Spinal cord (tissue), 10 donors: ENCODE results near the gene CREB5. TPM values are rescaled to one million over a fixed set of nuclear protein-coding genes. Genes with fewer than 3 reads are reported as not detected.

ENCODE experiments used
- DNase-seq, 6 donors: peaks; one replicate each; pipeline versions ENCODE4 v3.0.0 to v3.0.0-alpha.2; 2013 to 2015; ENCODE audit warnings: low spot score in 6 of 6, low read depth in 4 of 6
- H3K27ac ChIP-seq: one replicate; pipeline ENCODE4 v1.5.1; 2013; ENCODE audit warnings: low read depth, low read length, control low read depth
- H3K27me3 ChIP-seq: one replicate; pipeline ENCODE4 v1.6.1; 2013; ENCODE audit warnings: low read length; ENCODE audit not compliant: control insufficient read depth, insufficient read depth
- H3K36me3 ChIP-seq: one replicate; pipeline ENCODE4 v1.6.1; 2013; ENCODE audit warnings: low read length; ENCODE audit not compliant: control insufficient read depth, insufficient read depth
- H3K4me1 ChIP-seq: one replicate; pipeline ENCODE4 v1.6.1; 2013; ENCODE audit warnings: low read length; ENCODE audit not compliant: control insufficient read depth, insufficient read depth
- H3K4me3 ChIP-seq: one replicate; pipeline ENCODE4 v1.5.1; 2013; ENCODE audit warnings: low read depth, low read length, control low read depth
- H3K9me3 ChIP-seq: one replicate; pipeline ENCODE4 v1.6.1; 2013; ENCODE audit warnings: low read length; ENCODE audit not compliant: control insufficient read depth, insufficient read depth
- WGBS: methylation state at CpG from one replicate; pipeline ENCODE4 v1.1.5; 2013; ENCODE audit warnings: missing lambda C conversion rate; ENCODE audit not compliant: insufficient coverage; 5-methylcytosine and 5-hydroxymethylcytosine counted together
- polyA plus RNA-seq, 2 donors: library from polyadenylated mRNA; unstranded; fragments of 120-200 nt; gene quantifications; one replicate each; pipeline ENCODE4 v1.2.1, GENCODE V29; 2013; ENCODE audit not compliant: insufficient read length in 2 of 2
- total RNA-seq, 2 donors: library from RNA; depleted of rRNA in 1 of 2; stranded (reverse); fragments of 120-200 nt in 1 of 2; fragments of >200 nt in 1 of 2; gene quantifications; one replicate each; pipeline versions ENCODE4 v1.2.3 to v1.2.4, GENCODE V29; 2013 to 2014
- donor health status: healthy.

Gene CREB5
- total and polyA plus RNA-seq, 4 donors, result 15.3 to 34.3 (median 17.0) TPM

DNA sequence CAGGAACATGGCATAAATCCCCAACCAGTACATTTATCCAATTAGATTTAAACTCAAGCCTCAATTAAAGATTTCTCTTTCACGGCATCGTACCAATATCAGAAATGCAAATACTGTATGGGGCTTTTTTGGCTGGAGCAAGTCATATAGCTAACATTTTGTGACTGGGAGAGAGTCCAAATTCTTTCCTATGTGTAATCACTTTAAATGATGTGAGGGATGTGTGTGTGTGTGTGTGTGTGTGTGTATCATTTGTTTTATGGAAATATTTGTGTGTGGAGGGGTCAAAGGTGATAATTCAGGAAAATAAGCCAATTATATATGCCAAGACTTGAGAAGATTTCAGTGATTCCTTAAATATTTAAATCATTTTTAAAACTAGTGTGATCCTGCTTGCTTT is 349.2 kb downstream of the CREB5 start:
- Histone ChIP-seq H3K9me3 (no peaks in the 10 kb centered on the region), H3K27me3 (no peaks in the 10 kb centered on the region), H3K36me3 (no peaks in the 10 kb centered on the region), H3K4me1 (no peaks in the 10 kb centered on the region), H3K4me3 (no peak overlapping the region), H3K27ac (no peak overlapping the region)
- WGBS, result 100% methylated on average over 1 of the region's 2 CpGs
- DNase-seq, result peak in 2 of 6 donors; percentile 24 to 70

- no CpG with 5 or more reads among the region's 1 CpG for WGBS
- Histone ChIP-seq H3K36me3 (no peaks in the 10 kb centered on the region), H3K9me3 (no peaks in the 10 kb centered on the region), H3K27ac (no peak overlapping the region), H3K27me3 (no peaks in the 10 kb centered on the region), H3K4me1 (no peaks in the 10 kb centered on the region), H3K4me3 (no peak overlapping the region)
- DNase-seq, result no peak
These were observed 350.3 kb downstream of the CREB5 start for GRCh38 chr7:28762651-28763050.

DNA sequence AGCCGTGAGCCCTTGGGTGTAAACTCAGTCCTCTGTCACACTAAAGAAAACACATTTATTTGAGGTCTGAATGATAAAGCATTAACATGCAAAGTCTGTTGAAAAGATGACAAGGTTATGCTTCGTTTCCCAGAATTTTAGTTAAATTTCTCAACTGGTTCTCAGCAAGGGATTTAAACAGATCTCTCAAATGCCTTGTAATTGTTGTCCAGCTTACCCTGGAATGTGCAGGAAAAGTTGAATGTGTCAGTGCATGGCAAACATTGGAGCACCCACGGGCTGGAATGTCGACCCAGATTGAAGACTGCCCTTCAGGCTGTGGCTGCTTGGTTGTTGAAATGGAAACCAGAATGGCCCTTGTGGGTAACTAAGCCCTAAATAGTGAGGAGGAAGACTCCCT is 354.0 kb downstream of the CREB5 start:
- Histone ChIP-seq H3K36me3 (no peaks in the 10 kb centered on the region), H3K27me3 (no peaks in the 10 kb centered on the region), H3K4me3 (no peak overlapping the region), H3K4me1 (no peaks in the 10 kb centered on the region), H3K27ac (no peak overlapping the region), H3K9me3 (no peaks in the 10 kb centered on the region)
- DNase-seq, result no peak
- 90% methylated on average over 3 of the region's 4 CpGs for WGBS

GRCh38 chr7:28767356-28767755 is 355.0 kb downstream of the CREB5 start:
- H3K27me3 ChIP-seq, result no peaks in the 10 kb centered on the region
- H3K27ac ChIP-seq, result no peak overlapping the region
- peaks cover 5% of the 10 kb centered on the region for H3K4me1 ChIP-seq
- WGBS, result 89% methylated on average over 2 of the region's 3 CpGs
- H3K9me3 ChIP-seq, result no peaks in the 10 kb centered on the region
- DNase-seq, result no peak
- no peaks in the 10 kb centered on the region for H3K36me3 ChIP-seq
- H3K4me3 ChIP-seq, result no peak overlapping the region

DNA sequence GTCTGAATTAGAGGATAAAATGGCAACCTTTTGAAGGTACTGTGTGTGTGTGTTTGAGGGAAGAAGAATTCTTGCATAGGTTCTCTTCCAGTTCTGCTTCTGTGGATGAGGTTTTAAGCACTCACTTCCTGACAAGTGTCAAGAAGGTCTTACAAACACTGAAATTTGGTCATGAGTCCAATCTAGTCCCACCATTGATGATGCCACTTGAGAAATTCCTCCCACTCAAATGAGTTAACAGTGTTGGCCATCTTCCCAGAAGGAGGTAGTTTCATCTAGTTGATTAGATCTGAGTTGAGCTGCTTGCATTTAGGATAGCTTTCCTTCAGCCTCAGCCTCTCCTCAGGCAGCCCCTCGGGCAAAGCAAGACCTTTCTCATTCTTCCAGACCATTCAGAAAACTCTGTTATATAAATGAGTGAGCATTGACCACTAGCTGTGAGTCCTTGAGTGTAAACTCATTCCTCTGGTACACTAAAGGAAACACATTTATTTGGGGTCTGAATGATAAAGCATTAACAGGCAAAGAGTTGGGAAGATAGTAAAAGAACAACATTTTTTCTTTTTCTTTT is 356.3 kb downstream of the CREB5 start:
- Histone ChIP-seq H3K36me3 (no peaks in the 10 kb centered on the region), H3K27me3 (no peaks in the 10 kb centered on the region), H3K4me3 (no peak overlapping the region), H3K9me3 (no peaks in the 10 kb centered on the region), H3K4me1 (peaks cover 5% of the 10 kb centered on the region), H3K27ac (no peak overlapping the region)
- WGBS, result no CpG with 5 or more reads among the region's 1 CpG
- DNase-seq, result peak in 1 of 6 donors; percentile 14

- H3K9me3 ChIP-seq, result no peaks in the 10 kb centered on the region
- no peak overlapping the region for H3K27ac ChIP-seq
- no peaks in the 10 kb centered on the region for H3K36me3 ChIP-seq
- H3K27me3 ChIP-seq, result no peaks in the 10 kb centered on the region
- WGBS, result 81% methylated on average over 5 of the region's 14 CpGs
- H3K4me1 ChIP-seq, result peaks cover 5% of the 10 kb centered on the region
- no peak overlapping the region for H3K4me3 ChIP-seq
- no peak for DNase-seq
These were observed 359.7 kb downstream of the CREB5 start for GRCh38 chr7:28771906-28772622.

- Histone ChIP-seq H3K36me3 (no peaks in the 10 kb centered on the region), H3K4me3 (no peak overlapping the region), H3K9me3 (no peaks in the 10 kb centered on the region), H3K27me3 (no peaks in the 10 kb centered on the region), H3K4me1 (peaks cover 5% of the 10 kb centered on the region), H3K27ac (no peak overlapping the region)
- DNase-seq, result no peak
- WGBS, result no CpG with 5 or more reads among the region's 6 CpGs
These were observed 361.3 kb downstream of the CREB5 start for GRCh38 chr7:28773423-28774145.

GRCh38 chr7:28774261-28774988 is 362.1 kb downstream of the CREB5 start:
- H3K4me3 ChIP-seq, result no peak overlapping the region
- peak in 1 of 6 donors; percentile 10 for DNase-seq
- no peaks in the 10 kb centered on the region for H3K27me3 ChIP-seq
- H3K36me3 ChIP-seq, result no peaks in the 10 kb centered on the region
- no peak overlapping the region for H3K27ac ChIP-seq
- 50% methylated on average over 1 of the region's 4 CpGs for WGBS
- peaks cover 5% of the 10 kb centered on the region for H3K4me1 ChIP-seq
- no peaks in the 10 kb centered on the region for H3K9me3 ChIP-seq

GRCh38 chr7:28776463-28777157 is 364.3 kb downstream of the CREB5 start:
- Histone ChIP-seq H3K27ac (no peak overlapping the region), H3K9me3 (no peaks in the 10 kb centered on the region), H3K27me3 (no peaks in the 10 kb centered on the region), H3K4me1 (peaks cover 5% of the 10 kb centered on the region), H3K36me3 (no peaks in the 10 kb centered on the region), H3K4me3 (no peak overlapping the region)
- DNase-seq, result no peak
- 100% methylated on average over 1 of the region's 4 CpGs for WGBS
